HL-60 (cell line): Measurements from ENCODE around the gene GFER.

Source experiments
- POLR2AphosphoS5 ChIP-seq: IDR thresholded peaks from 2 replicates; pipeline ENCODE4 v1.6.1; 2012; ENCODE audit warnings: low read depth
- TF ChIP-seq, protein P1 (sequence below): IDR thresholded peaks from one replicate; pipeline ENCODE4 v1.5.1; 2011; ENCODE audit warnings: low read length, control low read depth, inconsistent platforms; ENCODE audit not compliant: insufficient read depth

GRCh38 chr16:1976951-1977874 is 6.8 kb upstream of the GFER start:
- TF ChIP-seq, protein P1, sequence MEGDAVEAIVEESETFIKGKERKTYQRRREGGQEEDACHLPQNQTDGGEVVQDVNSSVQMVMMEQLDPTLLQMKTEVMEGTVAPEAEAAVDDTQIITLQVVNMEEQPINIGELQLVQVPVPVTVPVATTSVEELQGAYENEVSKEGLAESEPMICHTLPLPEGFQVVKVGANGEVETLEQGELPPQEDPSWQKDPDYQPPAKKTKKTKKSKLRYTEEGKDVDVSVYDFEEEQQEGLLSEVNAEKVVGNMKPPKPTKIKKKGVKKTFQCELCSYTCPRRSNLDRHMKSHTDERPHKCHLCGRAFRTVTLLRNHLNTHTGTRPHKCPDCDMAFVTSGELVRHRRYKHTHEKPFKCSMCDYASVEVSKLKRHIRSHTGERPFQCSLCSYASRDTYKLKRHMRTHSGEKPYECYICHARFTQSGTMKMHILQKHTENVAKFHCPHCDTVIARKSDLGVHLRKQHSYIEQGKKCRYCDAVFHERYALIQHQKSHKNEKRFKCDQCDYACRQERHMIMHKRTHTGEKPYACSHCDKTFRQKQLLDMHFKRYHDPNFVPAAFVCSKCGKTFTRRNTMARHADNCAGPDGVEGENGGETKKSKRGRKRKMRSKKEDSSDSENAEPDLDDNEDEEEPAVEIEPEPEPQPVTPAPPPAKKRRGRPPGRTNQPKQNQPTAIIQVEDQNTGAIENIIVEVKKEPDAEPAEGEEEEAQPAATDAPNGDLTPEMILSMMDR: no peak
- TF ChIP-seq POLR2AphosphoS5: no peak
